NCI-H1105 treated with DMSO at 0.1 percent for 48 hours (cell line): ENCODE results near the gene ITPR1.

ENCODE experiments used
- DNase-seq: peaks from one replicate; lab custom pipeline; 2025; lab: John Stamatoyannopoulos, UW

The ITPR1 gene

DNA sequence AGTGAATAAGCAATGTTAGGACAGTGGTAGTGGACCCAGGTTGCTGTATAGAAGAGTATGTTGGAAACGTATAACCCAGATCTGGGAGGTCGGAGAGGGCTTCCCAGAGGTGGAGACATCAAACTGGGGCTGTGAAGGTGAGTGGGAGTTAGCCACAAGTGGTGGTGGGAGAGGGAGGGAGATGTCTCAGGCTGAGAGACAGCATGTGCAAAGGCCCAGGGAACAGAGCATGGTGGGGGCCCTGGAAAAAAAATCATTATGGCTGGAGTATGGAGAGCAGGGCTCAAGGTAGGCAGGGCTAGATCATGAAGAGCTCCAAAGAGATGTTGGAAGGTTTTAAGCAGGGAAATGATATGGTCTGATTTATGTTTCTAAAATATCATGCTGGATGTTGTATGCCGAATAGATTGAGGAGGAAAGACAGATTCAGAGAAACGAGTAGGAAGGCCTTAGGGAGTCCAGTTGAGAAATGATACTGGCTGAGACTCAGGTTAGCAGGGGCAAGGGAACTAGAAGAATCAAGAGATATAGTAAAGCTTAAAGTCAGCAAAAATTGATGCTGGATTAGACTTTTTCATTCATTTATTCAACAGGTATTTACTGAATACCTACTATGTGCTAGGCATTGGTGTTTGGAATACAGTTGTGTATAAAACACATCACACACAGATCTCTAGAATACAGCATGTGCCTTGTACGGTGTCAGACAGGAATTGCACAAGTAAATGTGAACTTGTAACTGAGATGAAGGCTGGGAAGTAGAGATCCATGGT lies 17.0 kb downstream of the ITPR1 start:
- no peak for DNase-seq

DNA sequence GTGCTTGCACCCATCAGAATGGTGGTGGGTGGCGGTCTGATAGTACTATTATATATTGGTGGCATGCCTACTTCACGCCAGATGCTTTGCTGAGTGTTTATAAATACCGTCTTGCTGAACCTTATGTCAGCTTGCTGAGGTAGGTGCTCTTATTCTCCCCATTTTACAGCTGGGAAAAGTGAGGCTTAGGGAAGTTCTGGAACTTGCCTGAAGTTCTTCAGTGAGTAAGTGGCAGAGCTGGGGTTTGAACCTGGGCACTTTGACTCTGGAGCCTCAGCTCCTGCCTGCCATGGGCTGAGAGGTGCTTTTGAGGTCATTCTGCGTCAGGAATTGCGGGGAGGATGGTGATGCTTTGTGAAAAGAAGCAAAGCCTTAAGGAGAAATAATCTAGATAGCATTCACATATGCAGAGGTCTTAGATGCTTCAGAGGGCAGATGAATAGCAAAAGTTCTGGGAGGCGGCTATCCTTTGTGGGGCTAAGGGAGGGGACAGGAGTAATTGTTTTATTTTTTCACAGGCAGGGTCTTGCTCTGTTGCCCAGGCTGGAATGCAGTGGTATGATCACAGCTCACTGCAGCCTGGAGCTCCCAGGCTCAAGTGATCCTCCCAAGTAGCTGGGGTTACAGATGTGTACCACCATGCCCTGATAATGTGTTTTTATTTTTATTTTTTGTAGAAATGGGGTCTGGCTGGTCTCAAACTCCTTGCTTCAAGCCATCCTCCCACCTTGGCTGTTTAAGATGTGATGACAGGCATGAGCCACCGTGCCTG lies 18.5 kb downstream of the ITPR1 start:
- no peak for DNase-seq

DNA sequence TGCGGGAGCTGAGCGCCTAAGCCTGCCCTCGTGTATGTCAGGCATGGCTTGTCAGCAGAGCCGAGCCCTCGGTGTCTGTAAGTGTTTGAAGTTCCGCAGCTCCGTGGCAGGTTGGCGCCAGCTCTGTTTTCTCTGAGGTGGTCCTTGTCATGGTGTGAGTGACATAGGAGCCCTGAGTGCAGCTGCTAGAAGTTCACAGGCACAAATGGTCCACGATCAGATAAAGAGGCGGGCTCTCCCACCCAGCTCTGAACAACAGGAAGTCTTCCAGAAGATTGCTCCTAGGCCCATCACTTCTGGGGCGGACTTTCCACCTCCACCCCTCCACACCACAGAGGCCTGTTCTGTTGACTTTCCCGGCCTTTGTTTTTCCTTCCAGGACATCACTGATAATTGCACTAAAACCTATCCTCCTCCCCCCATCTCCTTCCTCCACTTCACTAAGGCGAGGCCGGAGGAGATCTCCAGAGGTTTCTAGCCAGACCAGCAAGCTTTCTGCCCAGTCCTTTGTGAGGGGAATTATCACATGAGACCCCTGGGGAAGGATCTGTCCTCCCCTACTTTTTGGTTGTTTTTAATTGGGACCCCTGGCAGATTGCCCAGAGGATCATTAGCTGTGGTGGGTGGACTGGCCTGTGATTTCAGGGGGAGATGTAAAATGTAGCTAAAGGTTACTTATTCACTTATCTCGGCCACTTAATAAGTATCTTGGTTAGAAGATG lies 19.9 kb downstream of the ITPR1 start:
- DNase-seq = peak; percentile 10

DNA sequence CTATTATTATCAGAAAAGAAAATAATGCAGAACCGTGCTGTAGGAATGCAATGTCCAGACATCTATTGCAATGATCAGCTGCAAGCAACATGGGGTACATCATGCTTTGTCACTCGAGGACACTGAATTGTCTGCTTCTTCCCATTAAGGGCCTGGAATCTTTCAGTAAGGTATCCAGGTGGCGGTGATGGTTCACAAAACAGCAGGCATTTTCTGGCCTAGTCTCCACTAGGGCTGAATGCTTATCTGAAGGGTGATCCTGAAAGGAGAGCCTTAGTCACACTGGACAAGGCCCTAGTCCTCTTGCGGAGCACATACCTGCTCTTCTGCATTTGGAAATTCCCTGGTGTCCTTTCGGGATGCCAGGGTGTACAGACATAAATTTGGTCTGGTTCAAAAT lies 21.2 kb downstream of the ITPR1 start:
- no peak for DNase-seq

DNA sequence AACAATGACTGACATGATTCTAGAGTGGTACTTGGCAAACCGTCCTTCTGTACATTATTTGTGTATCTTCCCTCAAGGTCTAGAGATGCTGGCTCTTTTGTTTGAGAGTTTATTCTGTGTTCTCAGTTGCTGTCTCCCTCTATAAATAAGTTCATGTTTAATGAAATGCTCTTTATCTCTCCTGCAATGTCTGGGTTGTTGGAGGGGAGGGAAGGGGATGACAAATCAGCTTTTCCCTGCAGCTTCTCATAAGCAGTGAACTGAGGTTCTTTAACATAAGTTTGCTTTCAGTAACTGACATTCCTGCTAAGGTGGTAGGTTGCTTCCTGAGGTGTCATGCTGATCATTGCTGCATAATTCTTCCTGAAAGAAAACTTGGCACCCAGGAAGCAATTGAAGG lies 21.8 kb downstream of the ITPR1 start:
- no peak for DNase-seq

DNA sequence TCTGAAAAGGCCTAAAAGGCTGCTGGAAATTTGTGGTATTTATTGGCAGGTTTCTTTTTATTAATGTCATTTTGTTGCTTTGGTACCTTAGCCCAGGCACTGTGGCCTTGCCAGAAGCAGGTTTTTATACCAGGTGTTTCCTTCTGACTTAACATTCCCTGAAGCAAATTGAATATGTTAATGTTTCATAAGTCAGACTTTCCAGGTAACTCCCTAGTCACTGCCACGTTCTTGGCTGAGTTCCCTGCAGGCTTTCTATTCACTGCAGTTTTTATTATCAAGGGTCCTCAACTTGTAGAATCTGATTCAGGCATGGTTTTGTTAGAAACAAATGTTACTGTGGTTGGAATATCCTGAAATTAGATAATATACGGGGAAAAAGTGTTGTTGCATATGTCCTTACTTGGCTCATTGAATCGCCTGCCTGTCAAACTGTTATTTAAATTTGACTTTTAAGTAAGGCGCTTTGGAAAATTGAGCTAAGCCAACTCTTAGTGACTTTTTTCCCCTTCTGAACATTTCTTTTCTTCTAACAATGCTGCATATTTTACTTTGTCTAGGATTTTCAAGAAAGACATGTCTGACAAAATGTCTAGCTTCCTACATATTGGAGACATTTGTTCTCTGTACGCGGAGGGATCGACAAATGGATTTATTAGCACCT lies 22.9 kb downstream of the ITPR1 start:
- peak; percentile 13 for DNase-seq

DNA sequence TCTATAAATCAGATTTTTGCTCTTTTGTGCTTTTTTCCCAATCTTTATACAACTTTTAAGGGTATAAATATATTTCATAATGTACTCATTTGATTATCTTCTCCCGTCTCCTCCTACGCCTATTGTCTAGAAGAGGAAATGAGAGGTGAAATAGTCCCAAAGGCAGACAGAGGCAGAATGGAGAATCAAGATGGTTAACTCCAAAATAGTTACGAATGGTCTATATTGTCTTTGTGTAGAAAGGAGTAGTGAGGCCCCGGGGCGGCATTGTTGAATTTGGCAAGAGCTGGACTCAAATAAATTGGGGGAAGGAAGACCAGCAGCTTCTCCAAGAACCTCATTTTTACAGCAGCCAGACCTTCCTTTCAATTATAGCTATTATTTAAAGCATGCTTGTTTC lies 23.9 kb downstream of the ITPR1 start:
- no peak for DNase-seq

DNA sequence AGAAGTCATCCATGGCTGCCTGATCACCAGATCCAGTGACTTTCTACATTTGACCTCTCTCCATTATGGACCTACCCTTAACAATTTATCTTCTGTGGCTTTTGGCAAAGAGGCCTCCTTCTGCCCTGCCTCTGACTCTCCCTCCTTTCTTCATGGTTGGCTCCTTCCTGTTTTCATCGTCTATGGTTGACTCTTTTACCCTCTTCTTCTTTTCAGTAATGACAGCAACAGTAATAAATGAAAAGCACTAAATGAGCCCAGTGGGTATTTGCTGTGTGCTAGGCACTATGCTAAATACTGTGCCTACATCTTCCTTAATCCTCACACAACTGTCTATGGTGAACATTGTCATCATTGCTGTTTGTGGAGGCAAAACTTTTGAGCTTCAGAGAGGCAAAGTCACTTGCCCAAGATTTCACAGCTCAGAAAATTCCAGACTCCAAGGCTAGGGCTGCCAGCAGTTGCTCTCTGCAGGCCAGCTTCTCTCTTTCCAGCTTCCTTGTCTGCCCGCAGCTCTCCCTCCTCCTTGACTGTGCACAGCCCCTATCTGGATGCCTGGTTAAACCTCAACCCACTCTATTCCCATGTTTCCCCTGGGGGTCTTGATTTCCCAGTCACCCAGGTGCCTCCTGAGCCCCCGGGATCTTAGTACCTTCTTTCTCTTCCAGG lies 24.6 kb downstream of the ITPR1 start:
- DNase-seq = no peak

DNA sequence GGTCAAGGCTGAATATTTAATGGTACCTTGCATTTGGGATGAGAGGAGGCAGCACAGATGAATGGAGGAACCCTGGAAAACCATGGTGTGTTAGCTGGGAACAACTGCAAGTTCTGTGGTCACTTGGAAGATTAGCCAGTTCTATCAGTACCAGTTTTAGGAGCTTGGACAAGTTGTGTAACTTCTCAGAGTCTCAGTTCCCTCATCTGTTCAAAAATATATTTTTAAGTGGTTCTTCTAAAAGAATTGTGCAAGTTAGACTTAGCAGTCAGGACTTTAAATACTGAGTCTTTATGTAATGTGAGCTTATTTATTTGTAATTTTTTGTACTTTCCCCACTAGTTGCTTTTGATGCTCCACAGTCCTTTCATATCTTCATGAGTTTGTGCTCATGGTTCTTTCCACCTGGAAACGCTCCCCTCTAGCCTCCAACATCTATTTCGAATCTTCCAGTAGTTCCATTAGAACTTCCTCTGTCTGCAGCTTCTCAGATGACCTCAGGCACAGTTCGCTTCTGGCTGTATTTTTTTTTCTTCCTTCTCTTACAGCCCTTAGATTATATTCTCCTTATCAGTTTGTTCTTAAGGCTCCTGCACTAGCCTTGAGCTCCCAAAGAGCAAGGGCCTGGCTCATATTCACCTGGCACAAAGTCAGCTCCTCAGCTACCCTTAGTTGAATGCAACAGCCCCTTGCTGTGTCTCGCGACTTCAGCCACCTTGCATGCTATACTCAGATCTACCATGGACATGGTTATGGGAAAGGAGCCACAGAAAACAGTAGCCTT lies 27.1 kb downstream of the ITPR1 start:
- no peak for DNase-seq

DNA sequence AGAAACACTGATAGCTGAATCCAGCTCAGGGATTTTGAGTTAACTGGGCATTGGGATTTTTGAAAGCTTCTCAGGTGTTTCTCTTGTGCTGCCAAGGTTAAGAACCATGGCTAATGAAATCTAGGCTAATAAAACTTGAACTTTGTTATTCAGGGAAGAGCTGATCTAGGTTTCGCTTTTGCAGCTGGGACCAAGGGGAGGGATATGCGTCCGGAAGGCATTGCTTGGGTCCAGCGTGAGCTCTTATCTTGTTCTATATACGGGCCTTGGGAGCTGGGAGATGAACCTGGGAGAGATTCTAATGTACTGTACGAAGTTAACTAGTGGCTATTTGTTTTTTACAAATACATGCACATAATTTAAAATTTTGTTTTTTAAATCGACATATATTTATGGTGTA lies 29.8 kb downstream of the ITPR1 start:
- no peak for DNase-seq

DNA sequence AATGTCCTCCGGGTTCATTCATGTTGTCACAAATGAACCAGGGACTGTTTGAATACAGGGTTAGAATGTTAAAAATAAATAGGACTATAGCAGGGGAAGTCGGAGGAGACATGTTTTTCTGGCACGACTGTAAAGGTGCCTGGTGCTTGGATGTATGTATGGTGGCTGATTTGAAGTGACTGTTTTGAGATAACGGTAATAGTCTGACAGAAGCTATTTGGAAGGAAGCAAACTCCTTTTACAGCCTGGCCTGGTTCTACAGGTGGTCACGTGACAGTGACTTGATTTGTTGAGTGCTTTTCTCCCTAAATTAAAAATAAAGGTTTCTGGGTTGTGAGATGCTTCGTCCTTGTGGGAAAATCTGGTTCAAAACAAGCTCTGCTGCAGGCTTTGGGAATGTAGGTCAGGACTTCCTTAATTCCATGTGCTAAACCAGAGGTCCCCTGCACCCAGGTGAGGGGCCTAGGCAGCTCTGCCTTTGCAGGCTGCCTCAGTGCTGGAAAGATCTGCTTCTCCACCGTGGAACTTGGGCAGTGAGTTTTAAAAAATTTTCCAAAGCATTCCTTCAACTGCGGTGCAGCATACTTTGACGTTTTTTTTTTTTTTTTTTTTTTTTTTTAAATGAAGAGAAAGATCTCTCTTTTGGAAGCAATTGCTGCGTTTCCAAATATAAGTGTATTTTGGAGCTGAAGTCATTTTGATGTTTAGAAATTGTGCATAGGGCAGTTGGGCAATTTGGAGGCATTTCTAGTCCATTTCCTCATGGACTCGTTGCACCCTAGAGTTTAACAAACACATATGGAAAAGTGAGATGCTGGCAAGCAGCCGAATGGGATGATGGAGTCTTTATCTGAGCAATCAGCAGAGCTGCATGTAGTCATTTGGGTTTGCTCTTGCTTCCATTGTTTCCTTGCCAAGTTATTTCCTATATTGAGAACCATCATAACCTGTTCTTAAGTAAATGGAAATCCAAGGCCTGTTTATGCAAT lies 30.9 kb downstream of the ITPR1 start:
- peak; percentile 20 for DNase-seq

DNA sequence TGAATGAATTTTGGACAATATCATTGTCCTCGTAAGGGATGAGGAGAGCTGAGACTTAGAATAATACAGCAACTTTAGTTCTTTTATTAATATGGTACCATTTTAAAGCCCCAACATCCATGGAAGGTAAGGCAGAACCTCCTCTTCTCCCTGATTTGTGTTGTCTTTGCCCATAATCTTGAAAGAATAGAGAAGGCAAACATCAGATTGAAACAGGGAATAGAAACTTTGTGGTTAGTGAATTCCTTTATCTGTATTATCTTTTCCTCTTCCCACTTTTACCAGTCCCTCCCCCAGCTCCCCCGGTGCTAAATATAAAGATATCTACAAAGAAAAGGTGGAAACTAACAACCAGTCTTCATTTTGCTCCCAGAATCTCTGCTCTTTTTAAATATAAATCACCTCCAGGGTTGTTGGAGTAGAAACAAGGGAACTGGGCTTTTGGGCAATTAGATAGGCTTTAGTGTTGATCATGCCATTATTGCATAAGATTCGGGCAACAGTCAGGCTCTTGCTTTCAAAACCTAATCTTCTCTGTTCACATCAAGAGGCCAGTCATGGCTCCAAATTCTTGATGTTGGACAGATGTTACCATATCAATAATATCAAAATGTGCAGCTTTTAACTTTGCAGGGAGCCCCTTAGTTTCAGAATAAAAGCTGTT lies 32.5 kb downstream of the ITPR1 start:
- no peak for DNase-seq

DNA sequence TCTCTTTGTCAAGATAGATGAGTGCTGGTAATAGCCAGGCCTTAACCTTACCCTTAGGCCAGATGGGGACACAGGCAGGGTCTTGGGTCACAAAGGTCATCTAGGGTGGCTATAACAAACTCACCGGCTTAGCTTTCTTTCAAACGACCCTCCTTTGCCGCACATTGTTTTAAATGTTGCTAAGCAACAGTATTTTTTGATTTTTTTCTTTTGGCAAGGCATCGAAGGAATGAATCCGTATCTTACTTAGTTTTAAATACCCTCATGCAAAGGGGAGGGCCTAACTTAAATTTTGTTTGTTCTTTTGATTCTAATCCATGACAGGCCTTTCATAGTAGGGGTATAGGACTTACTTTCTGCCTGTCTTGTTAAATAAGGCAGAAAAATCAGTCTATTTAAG lies 35.2 kb downstream of the ITPR1 start:
- no peak for DNase-seq

DNA sequence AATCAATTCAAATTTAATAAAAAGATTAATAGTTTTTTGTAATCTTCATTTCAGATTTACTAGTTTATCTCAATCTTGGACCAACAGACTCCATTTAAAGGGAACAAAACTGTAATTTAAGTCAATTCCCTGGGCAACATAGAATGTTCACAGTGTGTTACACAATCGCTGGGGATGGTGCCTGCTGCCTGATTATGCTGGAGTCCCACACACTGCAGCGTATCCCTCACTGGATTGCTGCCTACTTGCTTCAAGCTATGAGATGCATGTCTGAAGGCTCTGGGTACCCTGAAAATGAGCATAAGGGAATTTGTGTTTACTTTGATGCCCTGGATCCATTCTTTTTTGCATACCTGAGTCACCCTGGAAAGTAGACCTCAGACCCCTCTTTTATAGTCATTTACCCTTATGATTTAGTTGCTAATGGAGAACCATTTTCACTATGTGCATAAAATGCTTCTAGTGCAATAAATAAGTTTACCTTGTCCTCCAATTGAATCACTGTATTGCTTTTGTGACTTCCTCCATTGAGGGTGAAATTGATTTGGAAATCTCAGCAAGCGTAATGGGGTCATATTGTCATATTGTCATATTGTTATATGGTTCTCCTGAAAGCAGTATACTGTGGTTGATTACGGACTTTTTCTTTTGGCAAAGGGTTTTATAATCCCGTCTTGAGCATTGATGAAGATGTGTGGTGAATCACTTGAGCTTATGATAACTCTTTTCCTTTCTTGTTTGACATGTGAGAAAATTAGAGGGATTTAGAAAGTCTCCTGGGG lies 35.9 kb downstream of the ITPR1 start:
- DNase-seq = no peak

DNA sequence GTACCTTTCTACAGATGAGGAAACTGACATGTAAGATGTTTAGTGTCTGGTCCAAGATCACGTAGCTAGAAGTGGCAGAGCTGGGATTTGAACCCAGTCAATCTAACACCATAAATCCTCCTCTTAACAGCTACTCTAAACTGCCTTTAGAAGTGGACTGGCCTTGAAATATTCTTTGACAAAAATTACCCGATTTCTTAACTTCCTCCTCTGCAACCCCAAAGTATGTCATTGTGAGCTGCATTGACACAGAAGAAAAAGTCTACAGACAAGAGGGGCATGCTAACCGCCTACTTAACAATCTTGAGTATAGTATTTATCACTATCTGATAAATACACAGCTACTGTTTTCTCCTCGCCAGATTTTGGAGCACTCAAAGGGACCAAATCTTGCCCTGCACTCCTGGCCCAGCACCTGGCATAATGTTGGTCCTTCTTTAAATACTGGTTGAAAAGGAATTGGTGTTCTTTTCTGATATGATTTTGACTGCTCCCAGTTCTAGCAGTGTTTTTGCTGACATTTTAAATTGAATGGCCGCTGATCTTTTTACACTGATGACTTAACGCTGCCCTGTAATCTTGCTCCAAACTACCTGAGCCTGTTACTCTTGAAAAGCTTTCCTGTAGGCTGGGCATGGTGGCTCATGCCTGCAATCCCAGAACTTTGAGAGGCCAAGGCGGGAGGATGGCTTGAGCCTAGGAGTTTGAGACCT lies 36.9 kb downstream of the ITPR1 start:
- no peak for DNase-seq

DNA sequence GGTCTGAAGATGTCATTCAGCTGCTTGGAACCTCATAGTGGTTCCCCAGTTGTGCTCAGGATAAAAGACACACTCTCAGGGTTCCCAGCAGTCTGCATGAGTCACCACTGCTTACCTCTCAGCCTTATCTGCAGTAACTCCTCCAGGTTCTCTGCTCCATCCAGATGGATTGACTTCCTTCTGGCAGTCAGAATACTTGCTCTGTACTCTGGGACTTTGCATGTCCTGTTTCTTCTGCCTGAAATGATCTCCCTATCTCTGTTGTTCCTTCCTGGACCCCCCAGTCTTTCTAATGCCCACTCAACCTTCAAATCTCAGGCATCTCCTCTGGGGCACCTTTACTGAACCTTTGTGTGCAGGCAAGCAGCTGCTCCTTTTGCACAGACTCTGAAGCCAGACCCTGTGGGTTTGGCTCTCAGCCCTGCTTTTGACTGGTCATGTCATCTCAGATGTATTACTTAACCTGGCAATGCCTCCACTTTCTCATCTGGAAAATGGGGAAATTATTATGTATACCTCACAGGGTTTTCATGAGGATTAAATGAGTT lies 38.4 kb downstream of the ITPR1 start:
- no peak for DNase-seq

DNA sequence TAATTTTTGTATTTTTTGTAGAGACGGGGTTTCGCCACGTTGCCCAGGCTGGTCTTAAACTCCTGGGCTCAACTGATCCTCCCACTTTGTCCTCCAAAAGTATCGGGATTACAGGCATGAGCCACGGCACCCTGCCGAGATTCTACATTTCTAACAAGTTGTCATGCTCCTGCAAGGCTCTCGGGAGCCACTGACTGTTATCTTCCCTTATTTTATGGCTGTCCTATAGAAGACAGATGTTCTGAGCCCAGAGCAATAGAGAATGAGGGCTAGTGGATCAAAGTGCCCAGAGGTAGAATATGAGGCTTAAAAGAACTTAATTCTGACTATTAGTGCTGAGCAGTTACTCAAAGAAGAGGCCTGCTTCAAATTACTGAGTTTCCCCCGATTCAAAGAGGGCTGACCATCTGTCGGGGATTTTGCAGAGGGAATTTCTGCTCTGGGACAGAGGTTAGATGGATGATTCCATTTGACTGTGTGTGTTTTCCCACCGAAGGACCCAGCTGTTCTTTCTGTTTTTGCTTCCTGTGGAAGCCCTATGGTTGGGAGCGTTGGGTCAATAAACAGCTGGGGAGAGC lies 39.5 kb downstream of the ITPR1 start:
- no peak for DNase-seq
